Measurements from ENCODE around the gene AMOTL1. TPM values are rescaled to one million over a fixed set of nuclear protein-coding genes. Genes with fewer than 3 reads are reported as not detected.
"Not testable (repeated sequence)": the region's sequence is repeated elsewhere in the genome, so short reads cannot be mapped to it uniquely, and the experiment has no call there.

AMOTL1 gene
- total RNA-seq, 2 donors from 2014 or later: 0.25 to 1.2 TPM

GRCh38 chr11:94794287-94795168 lies 26.4 kb downstream of the AMOTL1 start:
- H3K36me3 Mint-ChIP-seq: no peaks in the 10 kb centered on the region
- no peak overlapping the region for H3K27ac Mint-ChIP-seq
- no peaks in the 10 kb centered on the region for H3K9me3 Mint-ChIP-seq
- ATAC-seq (no peak), DNase-seq (ENCODE audit: low spot score in 2 of 2) (no peak)

GRCh38 chr11:94795476-94796189 lies 27.5 kb downstream of the AMOTL1 start:
- Mint-ChIP-seq H3K9me3 (no peaks in the 10 kb centered on the region), H3K36me3 (no peaks in the 10 kb centered on the region), H3K27ac (no peak overlapping the region)
- DNase-seq (ENCODE audit: low spot score in 2 of 2) (no peak), ATAC-seq (no peak)

- no peak for ATAC-seq
- Mint-ChIP-seq H3K36me3 (no peaks in the 10 kb centered on the region), H3K9me3 (no peaks in the 10 kb centered on the region), H3K27ac (no peak overlapping the region)
- no peak for DNase-seq (ENCODE audit: low spot score in 2 of 2)
Measured at GRCh38 chr11:94796190-94796580, 28.0 kb downstream of the AMOTL1 start.

DNA sequence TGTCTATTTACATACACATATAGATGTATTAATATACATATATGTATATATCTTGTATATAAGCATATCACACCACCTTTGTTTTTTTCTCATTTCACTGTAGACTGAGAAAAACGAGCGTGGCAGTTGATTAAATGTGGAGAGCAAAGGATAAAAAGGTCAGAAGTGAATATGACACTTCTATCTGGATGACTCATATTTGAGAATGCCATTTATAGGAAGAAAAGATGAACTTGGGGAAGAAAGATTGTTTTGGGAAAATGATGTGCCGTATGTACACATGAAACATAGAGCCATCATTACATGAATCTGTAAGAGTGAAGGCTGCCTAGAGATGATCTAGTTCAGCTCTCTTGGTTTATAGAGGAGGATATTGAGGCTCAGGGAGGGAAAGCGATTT lies 28.7 kb downstream of the AMOTL1 start:
- H3K27ac Mint-ChIP-seq: no peak overlapping the region
- DNase-seq (ENCODE audit: low spot score in 2 of 2): no peak
- no peaks in the 10 kb centered on the region for H3K36me3 Mint-ChIP-seq
- no peak for ATAC-seq
- H3K9me3 Mint-ChIP-seq: no peaks in the 10 kb centered on the region

DNA sequence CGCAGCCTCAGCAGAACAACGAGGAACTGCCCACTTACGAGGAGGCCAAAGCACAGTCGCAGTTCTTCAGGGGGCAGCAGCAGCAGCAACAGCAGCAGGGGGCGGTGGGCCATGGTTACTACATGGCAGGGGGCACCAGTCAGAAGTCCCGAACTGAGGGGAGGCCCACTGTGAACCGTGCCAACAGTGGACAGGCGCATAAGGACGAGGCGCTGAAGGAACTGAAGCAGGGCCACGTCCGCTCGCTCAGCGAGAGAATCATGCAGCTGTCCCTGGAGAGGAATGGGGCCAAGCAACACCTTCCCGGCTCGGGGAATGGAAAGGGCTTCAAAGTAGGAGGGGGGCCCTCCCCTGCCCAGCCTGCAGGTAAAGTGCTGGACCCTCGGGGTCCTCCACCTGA lies 31.6 kb downstream of the AMOTL1 start:
- Mint-ChIP-seq H3K36me3 (no peaks in the 10 kb centered on the region), H3K27ac (no peak overlapping the region), H3K9me3 (no peaks in the 10 kb centered on the region)
- no peak for ATAC-seq
- DNase-seq (ENCODE audit: low spot score in 2 of 2): no peak

DNA sequence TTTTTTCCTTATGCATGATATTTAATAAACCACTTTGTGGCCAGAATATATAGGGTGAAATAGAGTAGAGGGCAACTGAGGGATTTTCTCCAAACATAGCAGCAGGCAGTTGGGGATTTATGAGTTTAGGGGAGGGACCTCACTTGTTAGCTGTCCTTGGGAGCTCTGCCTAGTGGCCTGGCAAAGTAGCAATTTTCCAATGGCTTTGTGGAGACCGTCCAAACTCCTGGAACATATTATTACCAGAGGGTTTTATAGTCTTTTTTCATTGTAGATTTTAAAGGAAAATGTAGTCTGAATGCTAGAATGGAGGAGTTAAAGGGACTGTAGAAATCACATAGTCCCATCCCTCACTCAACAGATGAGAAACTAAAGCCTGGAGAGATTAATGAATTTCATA lies 32.3 kb downstream of the AMOTL1 start:
- no peak overlapping the region for H3K27ac Mint-ChIP-seq
- H3K9me3 Mint-ChIP-seq: no peaks in the 10 kb centered on the region
- ATAC-seq: no peak

GRCh38 chr11:94801866-94802460 lies 33.8 kb downstream of the AMOTL1 start:
- ATAC-seq: no peak

More for the DNA sequence above, 32.3 kb downstream of the AMOTL1 start:
- DNase-seq (ENCODE audit: low spot score in 2 of 2): no peak
- no peaks in the 10 kb centered on the region for H3K36me3 Mint-ChIP-seq

DNA sequence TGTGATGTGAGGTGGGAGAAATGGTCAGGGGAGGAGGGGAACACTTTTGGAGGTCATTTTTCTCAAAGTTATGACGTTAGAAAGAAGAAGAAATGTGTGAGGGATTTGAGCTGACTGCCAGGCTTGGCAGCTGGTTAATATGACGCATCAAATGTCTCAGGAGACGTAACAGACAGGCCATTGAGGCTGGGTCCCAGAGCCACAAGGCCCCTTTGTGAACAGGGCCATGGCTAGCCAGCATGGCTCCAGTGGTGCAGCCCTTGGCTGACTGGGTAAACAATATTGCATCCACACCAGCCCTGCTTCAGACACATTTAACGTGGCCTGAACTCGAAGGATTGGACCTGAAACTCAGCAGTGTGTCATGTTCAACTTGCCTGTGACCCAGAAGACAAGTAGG lies 34.3 kb downstream of the AMOTL1 start:
- H3K36me3 Mint-ChIP-seq: no peaks in the 10 kb centered on the region
- no peak overlapping the region for H3K27ac Mint-ChIP-seq
- DNase-seq (ENCODE audit: low spot score in 2 of 2) (no peak), ATAC-seq (no peak)
- no peaks in the 10 kb centered on the region for H3K9me3 Mint-ChIP-seq

More at GRCh38 chr11:94801866-94802460, 33.8 kb downstream of the AMOTL1 start:
- Mint-ChIP-seq H3K36me3 (no peaks in the 10 kb centered on the region), H3K9me3 (no peaks in the 10 kb centered on the region), H3K27ac (no peak overlapping the region)
- DNase-seq (ENCODE audit: low spot score in 2 of 2): no peak

DNA sequence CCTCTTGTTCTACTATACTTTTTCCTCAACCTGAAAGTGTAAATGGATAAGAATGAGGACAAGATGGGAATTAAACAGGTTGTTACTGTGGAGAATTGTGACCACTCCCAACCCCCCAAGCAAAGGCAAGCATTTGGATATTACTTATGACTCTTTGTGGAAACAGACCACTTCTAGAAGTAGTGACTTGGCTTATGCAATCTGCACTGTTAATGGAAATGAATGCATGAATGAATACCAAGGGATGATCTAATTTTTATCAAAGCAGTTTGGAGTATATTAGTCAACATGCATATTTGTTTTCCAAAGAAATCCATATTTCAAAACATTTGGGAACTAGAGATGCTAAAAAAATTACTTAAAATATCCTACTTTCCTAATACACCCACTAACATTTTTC lies 35.3 kb downstream of the AMOTL1 start:
- no peaks in the 10 kb centered on the region for H3K9me3 Mint-ChIP-seq
- no peak for ATAC-seq
- H3K36me3 Mint-ChIP-seq: no peaks in the 10 kb centered on the region

GRCh38 chr11:94804874-94805273 lies 36.7 kb downstream of the AMOTL1 start:
- Mint-ChIP-seq H3K9me3 (no peaks in the 10 kb centered on the region), H3K27ac (no peak overlapping the region), H3K36me3 (no peaks in the 10 kb centered on the region)
- DNase-seq (ENCODE audit: low spot score in 2 of 2) (no peak), ATAC-seq (no peak)

More for the DNA sequence above, 35.3 kb downstream of the AMOTL1 start:
- no peak for DNase-seq (ENCODE audit: low spot score in 2 of 2)
- H3K27ac Mint-ChIP-seq: no peak overlapping the region

DNA sequence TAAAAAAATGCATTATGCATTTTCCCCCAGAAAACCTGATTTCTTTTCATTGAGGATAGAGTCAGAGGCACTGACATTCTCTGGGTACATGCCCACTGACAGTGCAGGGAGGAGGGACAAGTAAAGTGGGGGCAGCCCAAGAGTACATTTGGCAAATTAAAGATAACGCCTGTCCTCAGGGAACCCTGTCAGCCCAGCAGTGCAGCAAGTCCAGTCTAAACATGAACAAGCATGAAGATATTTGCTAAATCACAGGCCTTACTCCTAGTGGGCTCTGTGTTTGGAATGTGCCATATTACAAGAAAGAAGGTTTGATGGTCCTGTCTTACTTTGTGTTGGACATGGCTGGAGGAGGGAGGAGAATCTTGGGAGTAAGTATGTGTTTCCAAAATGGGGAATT lies 37.9 kb downstream of the AMOTL1 start:
- no peaks in the 10 kb centered on the region for H3K36me3 Mint-ChIP-seq
- ATAC-seq (no peak), DNase-seq (ENCODE audit: low spot score in 2 of 2) (no peak)
- no peaks in the 10 kb centered on the region for H3K9me3 Mint-ChIP-seq
- H3K27ac Mint-ChIP-seq: no peak overlapping the region

DNA sequence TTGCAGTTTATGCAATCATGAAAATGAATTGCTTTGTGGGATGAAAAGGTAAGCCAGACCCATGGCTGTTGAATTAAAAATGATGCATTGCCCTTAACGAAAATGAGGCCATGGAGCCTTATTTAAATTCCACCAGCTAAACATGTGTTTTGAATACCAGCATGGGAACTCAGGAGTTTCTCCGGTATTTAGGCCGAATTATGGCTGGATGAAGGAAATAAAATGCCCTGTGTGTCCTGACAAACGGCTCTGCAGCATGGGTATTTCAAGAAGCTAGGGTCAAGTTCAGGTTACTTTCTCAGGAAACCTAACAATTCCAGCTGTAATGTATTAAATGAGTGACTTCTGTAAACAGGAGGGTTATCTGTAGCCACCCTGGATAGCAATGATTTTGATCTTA lies 38.3 kb downstream of the AMOTL1 start:
- no peaks in the 10 kb centered on the region for H3K9me3 Mint-ChIP-seq
- ATAC-seq (no peak), DNase-seq (ENCODE audit: low spot score in 2 of 2) (no peak)
- no peaks in the 10 kb centered on the region for H3K36me3 Mint-ChIP-seq
- no peak overlapping the region for H3K27ac Mint-ChIP-seq

DNA sequence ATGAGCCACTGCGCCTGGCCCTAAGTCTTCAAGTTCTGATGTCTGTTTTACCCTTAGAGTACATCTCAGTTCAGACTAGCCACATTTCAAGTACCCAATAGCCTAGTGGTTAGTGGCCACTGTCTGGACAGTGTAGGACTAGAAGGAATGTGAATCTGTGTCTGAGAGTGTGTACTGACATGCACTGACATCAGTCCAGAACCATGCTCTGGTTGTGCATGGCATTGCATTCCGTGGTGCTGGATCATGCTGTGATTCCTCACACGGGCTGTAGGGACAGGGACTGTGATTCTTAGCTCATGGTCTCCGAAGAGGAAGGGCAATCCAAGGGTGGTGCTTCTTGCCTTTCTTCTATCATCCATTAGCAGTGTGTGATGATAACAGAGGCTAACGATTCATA lies 41.1 kb downstream of the AMOTL1 start:
- DNase-seq (ENCODE audit: low spot score in 2 of 2) (no peak), ATAC-seq (no peak)
- no peaks in the 10 kb centered on the region for H3K9me3 Mint-ChIP-seq
- H3K36me3 Mint-ChIP-seq: no peaks in the 10 kb centered on the region
- H3K27ac Mint-ChIP-seq: no peak overlapping the region

GRCh38 chr11:94812724-94813720 lies 44.9 kb downstream of the AMOTL1 start:
- not testable (repeated sequence) for DNase-seq (ENCODE audit: low spot score in 2 of 2); H3K9me3 Mint-ChIP-seq; ATAC-seq; H3K27ac Mint-ChIP-seq; H3K36me3 Mint-ChIP-seq

DNA sequence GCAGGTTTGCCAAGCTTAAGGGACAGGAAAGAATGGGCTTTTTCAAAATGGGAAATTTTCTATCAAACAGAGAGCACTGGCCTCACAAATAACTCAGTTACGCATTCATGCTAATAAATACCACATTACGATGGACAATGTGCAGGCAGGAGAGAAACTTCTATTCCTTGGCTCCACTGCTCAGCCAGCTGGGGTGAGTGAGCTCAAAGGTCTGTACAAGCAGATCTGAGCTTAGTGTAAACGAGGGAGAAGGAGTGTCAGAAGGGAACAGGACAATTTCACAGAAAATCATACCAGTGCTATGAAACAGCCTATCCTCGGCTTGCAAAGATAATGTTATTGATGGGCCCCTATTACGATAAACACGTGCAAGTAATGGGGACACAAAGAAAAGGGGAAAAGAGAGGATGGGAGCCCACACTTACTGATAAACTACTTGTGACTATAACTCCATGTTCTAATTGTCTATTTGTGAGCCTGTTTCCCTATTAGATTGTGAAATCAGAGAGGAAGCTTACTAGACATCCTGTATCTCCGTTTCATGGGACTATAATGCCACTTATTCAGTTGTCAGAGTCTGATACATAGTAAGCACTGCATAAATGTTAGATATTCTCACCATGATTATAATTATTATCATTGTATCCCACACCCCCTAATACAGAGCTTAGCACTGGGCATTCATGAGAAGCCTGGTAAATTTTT lies 46.3 kb downstream of the AMOTL1 start:
- H3K27ac Mint-ChIP-seq: no peak overlapping the region
- DNase-seq (ENCODE audit: low spot score in 2 of 2) (no peak), ATAC-seq (no peak)
- no peaks in the 10 kb centered on the region for H3K9me3 Mint-ChIP-seq
- H3K36me3 Mint-ChIP-seq: peaks cover 0 to 7% of the 10 kb centered on the region in 2 donors
